NCI-H1694 treated with DMSO at 0.1 percent for 48 hours (cell line): ENCODE results near the gene PELI2.

Experiments used
- DNase-seq: peaks from one replicate; lab custom pipeline; 2025; lab: John Stamatoyannopoulos, UW

Gene PELI2

GRCh38 chr14:56172571-56172971, 54.4 kb downstream of the PELI2 start:
- no peak for DNase-seq

GRCh38 chr14:56173365-56173922, 55.2 kb downstream of the PELI2 start:
- DNase-seq: no peak

GRCh38 chr14:56175773-56176172, 57.6 kb downstream of the PELI2 start:
- DNase-seq: no peak

- no peak for DNase-seq
These were observed 58.3 kb downstream of the PELI2 start for GRCh38 chr14:56176530-56176929.

- no peak for DNase-seq
These were observed 58.8 kb downstream of the PELI2 start for GRCh38 chr14:56177036-56177435.

- no peak for DNase-seq
These were observed 62.7 kb downstream of the PELI2 start for GRCh38 chr14:56180754-56181542.

GRCh38 chr14:56181681-56182085, 63.5 kb downstream of the PELI2 start:
- DNase-seq: no peak

GRCh38 chr14:56182410-56182809, 64.2 kb downstream of the PELI2 start:
- no peak for DNase-seq

GRCh38 chr14:56183631-56184157, 65.5 kb downstream of the PELI2 start:
- DNase-seq: no peak

GRCh38 chr14:56185992-56186391, 67.8 kb downstream of the PELI2 start:
- DNase-seq: no peak

- DNase-seq: no peak
These were observed 69.5 kb downstream of the PELI2 start for GRCh38 chr14:56187736-56188135.

- DNase-seq: no peak
These were observed 71.1 kb downstream of the PELI2 start for GRCh38 chr14:56189307-56189706.

GRCh38 chr14:56193347-56193746, 75.1 kb downstream of the PELI2 start:
- no peak for DNase-seq

- no peak for DNase-seq
These were observed 75.8 kb downstream of the PELI2 start for GRCh38 chr14:56194042-56194441.

GRCh38 chr14:56195223-56195622, 77.0 kb downstream of the PELI2 start:
- no peak for DNase-seq

- no peak for DNase-seq
These were observed 77.5 kb downstream of the PELI2 start for GRCh38 chr14:56195704-56196103.

GRCh38 chr14:56196274-56196673, 78.1 kb downstream of the PELI2 start:
- no peak for DNase-seq

- no peak for DNase-seq
These were observed 78.9 kb downstream of the PELI2 start for GRCh38 chr14:56197150-56197549.

GRCh38 chr14:56198438-56198837, 80.2 kb downstream of the PELI2 start:
- DNase-seq: no peak

GRCh38 chr14:56199095-56199981, 81.1 kb downstream of the PELI2 start:
- no peak for DNase-seq

GRCh38 chr14:56199982-56200577, 81.9 kb downstream of the PELI2 start:
- DNase-seq: no peak

- no peak for DNase-seq
These were observed 84.0 kb downstream of the PELI2 start for GRCh38 chr14:56202256-56202655.
